Measurements from ENCODE around the gene ATP6V1E1. TPM values are rescaled to one million over a fixed set of nuclear protein-coding genes. Genes with fewer than 3 reads are reported as not detected.
"Not testable (repeated sequence)": the region's sequence is repeated elsewhere in the genome, so short reads cannot be mapped to it uniquely, and the experiment has no call there.

ATP6V1E1 gene
- 10 to 100 TPM; 95.5 to 97.9 TPM for total RNA-seq

- H3K27ac Mint-ChIP-seq = peak within 1 kb of the TSS; percentile 79
- intact Hi-C loops (cut with micrococcal nuclease) = loop anchor here (1.0 to 5.0 kb wide), 3 partner anchors 10 to 546 kb away; partner anchors contain the start of genes BCL2L13, BID and IL17RA
- H3K9me3 Mint-ChIP-seq = no peaks in the 10 kb centered on the region
- H3K36me3 Mint-ChIP-seq = peaks cover 7% of the 10 kb centered on the region
- DNase-seq = peak; percentile 98
- peak within 1 kb of the TSS; percentile 94 for H3K4me3 Mint-ChIP-seq
- CTCF ChIA-PET = no interaction called here
- H3K4me1 Mint-ChIP-seq (ENCODE audit: low read depth) = peaks cover 29% of the 10 kb centered on the region
- POLR2A ChIA-PET = no interaction called here
- no peaks in the 10 kb centered on the region for H3K27me3 Mint-ChIP-seq
These were observed at the start of gene ATP6V1E1 for GRCh38 chr22:17628406-17629172. Gene ATP6V1E1 (minus strand): TSS chr22:17628749. CDS start chr22:17628635, 114 bp downstream.

- Mint-ChIP-seq H3K27me3 (no peaks in the 10 kb centered on the region), H3K4me1 (ENCODE audit: low read depth) (peaks cover 28% of the 10 kb centered on the region), H3K27ac (no peak overlapping the region), H3K36me3 (peaks cover 4% of the 10 kb centered on the region), H3K4me3 (no peak overlapping the region), H3K9me3 (no peaks in the 10 kb centered on the region)
- ChIA-PET CTCF (interaction anchor here (0.6 to 1.1 kb wide), 2 partner anchors 109 to 504 kb away, joined by 3 to 4 read pairs; no protein-coding TSS in a partner anchor), POLR2A (interaction anchor here (1.1 kb wide), 1 partner anchor 37 kb away, joined by 4 read pairs; the partner anchor contains the start of gene BCL2L13)
- DNase-seq = no peak
- intact Hi-C loops (cut with micrococcal nuclease) = no loop called here
These were observed 47.0 kb upstream of the ATP6V1E1 start for GRCh38 chr22:17675584-17675983.

GRCh38 chr22:17674152-17674551 lies 45.6 kb upstream of the ATP6V1E1 start:
- Mint-ChIP-seq H3K4me3 (no peak overlapping the region), H3K9me3 (no peaks in the 10 kb centered on the region), H3K27ac (no peak overlapping the region), H3K4me1 (ENCODE audit: low read depth) (peaks cover 28% of the 10 kb centered on the region), H3K27me3 (no peaks in the 10 kb centered on the region), H3K36me3 (peaks cover 11% of the 10 kb centered on the region)
- ChIA-PET CTCF (no interaction called here), POLR2A (interaction anchor here (0.6 to 0.7 kb wide), 2 partner anchors 40 to 562 kb away, joined by 3 read pairs; no protein-coding TSS in a partner anchor)
- DNase-seq = no peak
- intact Hi-C loops (cut with micrococcal nuclease) = no loop called here

DNA sequence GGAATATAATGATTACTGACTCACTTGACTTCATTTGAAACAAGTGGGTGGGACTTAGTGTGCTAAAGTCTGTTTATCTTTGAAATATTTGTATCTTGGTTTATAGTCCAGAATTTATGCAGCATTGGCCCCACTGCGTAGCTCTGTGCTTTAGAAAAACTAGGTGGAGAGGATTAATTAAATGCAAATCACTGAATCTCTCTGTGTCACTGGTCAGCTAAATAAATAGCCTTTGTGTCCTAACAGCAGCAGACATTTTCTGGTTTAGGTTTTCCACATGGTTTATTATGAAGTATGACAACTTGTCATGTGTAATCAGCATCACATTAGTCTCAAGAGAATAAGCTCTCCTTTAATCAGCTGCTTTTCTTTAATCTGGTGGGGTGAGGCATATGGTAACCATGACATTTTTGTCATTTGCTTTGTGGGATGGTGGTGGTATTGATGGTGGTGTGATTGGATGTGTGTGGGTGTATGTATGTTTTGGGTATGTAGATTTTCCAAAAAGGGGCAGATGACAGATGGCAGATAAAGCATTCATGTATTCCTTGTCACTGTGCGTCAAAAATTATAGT lies 44.0 kb upstream of the ATP6V1E1 start:
- peak; percentile 19 for DNase-seq
- H3K9me3 Mint-ChIP-seq = no peaks in the 10 kb centered on the region
- ChIA-PET POLR2A (interaction anchor here (0.5 to 1.6 kb wide), 2 partner anchors 33 to 175 kb away, joined by 3 to 5 read pairs; no protein-coding TSS in a partner anchor), CTCF (interaction anchor here (0.6 kb wide), 1 partner anchor 415 kb away, joined by 3 read pairs; no protein-coding TSS in a partner anchor)
- peaks cover 24% of the 10 kb centered on the region for H3K4me1 Mint-ChIP-seq (ENCODE audit: low read depth)
- peaks cover 12% of the 10 kb centered on the region for H3K36me3 Mint-ChIP-seq
- no peaks in the 10 kb centered on the region for H3K27me3 Mint-ChIP-seq
- peak overlapping the region; percentile 8 for H3K27ac Mint-ChIP-seq
- H3K4me3 Mint-ChIP-seq = no peak overlapping the region
- intact Hi-C loops (cut with micrococcal nuclease) = no loop called here

DNA sequence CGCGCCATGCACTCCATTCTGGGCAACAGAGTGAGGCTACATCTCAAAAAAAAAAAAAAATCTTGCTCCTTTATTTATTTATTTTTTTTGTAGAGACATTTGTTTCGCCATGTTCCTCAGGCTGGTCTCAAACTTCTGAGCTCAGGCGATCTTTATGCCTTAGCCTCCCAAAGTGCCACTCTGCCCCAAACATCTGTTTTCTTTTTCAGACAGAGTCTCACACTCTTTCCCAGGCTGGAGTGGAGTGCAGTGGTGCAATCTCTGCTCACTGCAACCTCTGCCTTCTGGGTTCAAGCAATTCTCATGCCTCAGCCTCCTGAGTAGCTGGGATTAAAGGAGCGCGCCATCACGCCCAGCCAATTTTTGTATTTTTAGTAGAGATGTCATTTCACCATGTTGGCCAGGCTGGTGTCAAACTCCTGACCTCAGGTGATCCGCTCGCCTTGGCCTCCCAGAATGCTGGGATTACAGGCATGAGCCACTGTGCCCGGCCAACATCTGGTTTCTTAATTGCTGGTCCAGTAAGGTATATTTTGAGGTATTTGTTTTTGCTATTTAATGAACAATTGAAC lies 43.1 kb upstream of the ATP6V1E1 start:
- H3K27me3 Mint-ChIP-seq; H3K4me3 Mint-ChIP-seq; intact Hi-C loops (cut with micrococcal nuclease); DNase-seq; H3K9me3 Mint-ChIP-seq; CTCF ChIA-PET; H3K27ac Mint-ChIP-seq: not testable (repeated sequence)
- POLR2A ChIA-PET = interaction anchor here (1.6 kb wide), 1 partner anchor 32 kb away, joined by 5 read pairs; no protein-coding TSS in a partner anchor
- peaks cover 24% of the 10 kb centered on the region for H3K4me1 Mint-ChIP-seq (ENCODE audit: low read depth)
- H3K36me3 Mint-ChIP-seq = peaks cover 12% of the 10 kb centered on the region

GRCh38 chr22:17665854-17666253 lies 37.3 kb upstream of the ATP6V1E1 start:
- POLR2A ChIA-PET = no interaction called here
- peaks cover 30% of the 10 kb centered on the region for H3K36me3 Mint-ChIP-seq
- CTCF ChIA-PET = no interaction called here

GRCh38 chr22:17665248-17665647 lies 36.7 kb upstream of the ATP6V1E1 start:
- no peak for DNase-seq
- Mint-ChIP-seq H3K27ac (no peak overlapping the region), H3K27me3 (no peaks in the 10 kb centered on the region), H3K4me1 (ENCODE audit: low read depth) (peaks cover 9% of the 10 kb centered on the region), H3K4me3 (no peak overlapping the region), H3K9me3 (peaks cover 3% of the 10 kb centered on the region), H3K36me3 (peaks cover 27% of the 10 kb centered on the region)
- intact Hi-C loops (cut with micrococcal nuclease) = no loop called here
- ChIA-PET CTCF (interaction anchor here (1.0 kb wide), 1 partner anchor 77 kb away, joined by 5 read pairs; no protein-coding TSS in a partner anchor), POLR2A (no interaction called here)

More at GRCh38 chr22:17665854-17666253, 37.3 kb upstream of the ATP6V1E1 start:
- Mint-ChIP-seq H3K4me3 (no peak overlapping the region), H3K4me1 (ENCODE audit: low read depth) (peaks cover 9% of the 10 kb centered on the region), H3K27ac (no peak overlapping the region), H3K27me3 (no peaks in the 10 kb centered on the region), H3K9me3 (peaks cover 3% of the 10 kb centered on the region)
- intact Hi-C loops (cut with micrococcal nuclease) = no loop called here
- no peak for DNase-seq

GRCh38 chr22:17664414-17665055 lies 36.0 kb upstream of the ATP6V1E1 start:
- Mint-ChIP-seq H3K27ac (no peak overlapping the region), H3K27me3 (no peaks in the 10 kb centered on the region), H3K4me3 (no peak overlapping the region), H3K4me1 (ENCODE audit: low read depth) (peaks cover 9% of the 10 kb centered on the region), H3K36me3 (peaks cover 25% of the 10 kb centered on the region), H3K9me3 (peaks cover 3% of the 10 kb centered on the region)
- ChIA-PET POLR2A (no interaction called here), CTCF (interaction anchor here (1.0 kb wide), 1 partner anchor 78 kb away, joined by 5 read pairs; no protein-coding TSS in a partner anchor)
- DNase-seq = no peak
- intact Hi-C loops (cut with micrococcal nuclease) = no loop called here

DNA sequence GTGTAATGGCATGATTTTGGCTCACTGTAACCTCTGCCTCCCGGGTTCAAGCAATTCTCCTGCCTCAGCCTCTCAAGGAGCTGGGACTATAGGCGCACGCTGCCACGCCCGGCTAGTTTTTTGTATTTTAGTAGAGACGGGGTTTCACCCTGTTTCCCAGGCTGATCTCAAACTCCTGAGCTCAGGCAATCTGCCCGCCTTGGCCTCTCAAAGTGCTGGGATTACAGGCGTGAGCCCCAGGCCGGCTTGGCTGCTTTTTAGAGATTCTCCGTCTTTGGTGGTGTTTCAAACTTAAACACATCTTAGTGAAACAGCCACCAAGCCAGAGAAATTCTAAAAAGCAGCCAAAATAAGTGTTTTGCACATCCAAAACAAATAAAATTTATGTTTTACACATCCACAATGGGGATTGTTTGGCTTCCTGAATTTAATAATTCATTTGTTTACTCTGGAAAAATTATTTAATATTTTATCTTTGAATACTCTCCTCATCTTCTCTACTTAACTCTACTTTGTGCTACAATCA lies 28.4 kb upstream of the ATP6V1E1 start:
- DNase-seq = no peak
- CTCF ChIA-PET = interaction anchor here (0.6 kb wide), 1 partner anchor 97 kb away, joined by 4 read pairs; no protein-coding TSS in a partner anchor
- H3K27me3 Mint-ChIP-seq = no peaks in the 10 kb centered on the region
- no peaks in the 10 kb centered on the region for H3K4me1 Mint-ChIP-seq (ENCODE audit: low read depth)
- POLR2A ChIA-PET = no interaction called here
- intact Hi-C loops (cut with micrococcal nuclease) = no loop called here
- no peaks in the 10 kb centered on the region for H3K9me3 Mint-ChIP-seq
- peaks cover 7% of the 10 kb centered on the region for H3K36me3 Mint-ChIP-seq
- H3K4me3 Mint-ChIP-seq = no peak overlapping the region
- H3K27ac Mint-ChIP-seq = no peak overlapping the region

DNA sequence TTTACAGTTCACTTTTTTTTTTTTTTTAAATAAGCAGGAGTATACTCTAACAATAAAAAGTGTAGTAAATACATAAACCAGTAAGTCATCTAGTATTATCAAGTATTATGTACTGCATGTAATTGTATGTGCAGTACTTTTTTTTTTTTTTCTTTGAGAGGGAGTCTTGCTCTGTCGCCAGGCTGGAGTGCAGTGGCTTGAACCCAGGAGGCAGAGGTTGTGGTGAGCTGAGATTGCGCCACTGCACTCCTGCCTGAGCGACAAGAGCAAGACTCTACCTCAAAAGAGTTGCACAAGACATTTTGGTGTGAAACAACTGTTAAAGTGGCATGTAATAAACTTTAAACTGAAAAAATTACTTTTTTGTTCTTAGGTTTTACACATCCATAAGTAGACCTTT lies 26.7 kb upstream of the ATP6V1E1 start:
- no peaks in the 10 kb centered on the region for H3K4me1 Mint-ChIP-seq (ENCODE audit: low read depth)
- H3K36me3 Mint-ChIP-seq = peaks cover 6% of the 10 kb centered on the region

DNA sequence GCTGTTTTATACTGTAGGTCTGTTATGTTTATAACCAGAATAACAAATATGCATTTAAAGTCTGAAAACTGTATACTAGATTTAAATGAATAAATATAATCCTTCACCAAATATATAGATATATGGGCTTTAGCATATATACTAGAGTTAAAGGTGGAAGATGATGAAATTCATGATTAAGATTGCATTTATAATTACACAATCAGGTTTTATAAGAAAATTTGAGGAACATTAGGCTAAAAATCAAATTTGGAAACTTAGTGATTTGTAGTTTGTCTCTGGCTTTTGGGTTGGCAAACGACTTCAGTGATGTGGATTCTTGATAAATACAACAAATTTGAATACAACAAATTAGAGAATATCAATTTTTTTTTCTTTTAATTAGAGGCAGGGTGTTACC lies 20.0 kb upstream of the ATP6V1E1 start:
- peaks cover 2% of the 10 kb centered on the region for H3K36me3 Mint-ChIP-seq
- H3K27me3 Mint-ChIP-seq = no peaks in the 10 kb centered on the region
- H3K27ac Mint-ChIP-seq = no peak overlapping the region
- POLR2A ChIA-PET = interaction anchor here (0.6 kb wide), 1 partner anchor 8 kb away, joined by 3 read pairs; no protein-coding TSS in a partner anchor
- intact Hi-C loops (cut with micrococcal nuclease) = no loop called here
- no peak overlapping the region for H3K4me3 Mint-ChIP-seq
- no peaks in the 10 kb centered on the region for H3K9me3 Mint-ChIP-seq
- CTCF ChIA-PET = no interaction called here
- peaks cover 5% of the 10 kb centered on the region for H3K4me1 Mint-ChIP-seq (ENCODE audit: low read depth)
- DNase-seq = no peak

More for the DNA sequence above, 26.7 kb upstream of the ATP6V1E1 start:
- H3K27ac Mint-ChIP-seq = no peak overlapping the region
- intact Hi-C loops (cut with micrococcal nuclease) = no loop called here
- ChIA-PET CTCF (no interaction called here), POLR2A (no interaction called here)
- no peak overlapping the region for H3K4me3 Mint-ChIP-seq
- no peak for DNase-seq
- H3K27me3 Mint-ChIP-seq = no peaks in the 10 kb centered on the region
- no peaks in the 10 kb centered on the region for H3K9me3 Mint-ChIP-seq
